IMR-90 (cell line): Measurements from ENCODE around the gene RFPL2. TPM values are rescaled to one million over a fixed set of nuclear protein-coding genes. Genes with fewer than 3 reads are reported as not detected.

Experiments
- ATAC-seq: fragments of 200-7000 bp; cut with Tn5 transposase; 2 replicates; pipeline ENCODE4 v1.9.1; 2020; ENCODE audit warnings: low read depth, mild to moderate bottlenecking, moderate library complexity
- BruUV-seq: library from RNA; stranded (reverse); fragments of 400-500 nt; replicated peaks from 2 replicates; lab custom pipeline; 2021; lab: Mats Ljungman, UMichigan
- CTCF ChIA-PET: fragments of 300-600 bp; formaldehyde crosslinking; extraction: SDS; loops from one replicate; lab custom pipeline; 2021; ENCODE audit warnings: antibody characterized with exemption; lab: Yijun Ruan, JAX
- POLR2A ChIA-PET: fragments of 300-600 bp; sonication (Branson Sonifier 250); formaldehyde crosslinking; loops from one replicate; lab custom pipeline; 2022; ENCODE audit warnings: antibody characterized with exemption; ENCODE audit not compliant: unreplicated experiment; lab: Charles Lee
- DNase-seq: peaks from one replicate; pipeline ENCODE4 v3.0.0; 2013
- H2AFZ ChIP-seq: replicated peaks from 2 replicates; pipeline ENCODE3; 2013; ENCODE audit warnings: low read length, mild to moderate bottlenecking; ENCODE audit not compliant: poor library complexity
- H2AK5ac ChIP-seq: 2 replicates; pipeline ENCODE4 v1.6.1; 2013; ENCODE audit warnings: low read depth, low read length, inconsistent platforms
- H2AK9ac ChIP-seq: replicated peaks from 2 replicates; pipeline ENCODE3; 2013; ENCODE audit warnings: mild to moderate bottlenecking, low read depth, low read length, moderate library complexity; ENCODE audit not compliant: poor library complexity
- H2BK120ac ChIP-seq: 2 replicates; pipeline ENCODE4 v1.6.1; 2013; ENCODE audit warnings: low read depth, low read length, inconsistent platforms
- H2BK15ac ChIP-seq: 3 replicates; pipeline ENCODE4 v1.6.1; 2013; ENCODE audit warnings: low read depth, low read length, inconsistent platforms
- H2BK20ac ChIP-seq: 2 replicates; pipeline ENCODE4 v1.6.1; 2013; ENCODE audit warnings: low read depth, mild to moderate bottlenecking, inconsistent platforms, low read length, moderate library complexity
- H2BK5ac ChIP-seq: 2 replicates; pipeline ENCODE4 v1.6.1; 2013; ENCODE audit warnings: mild to moderate bottlenecking, low read depth, low read length, inconsistent platforms; ENCODE audit not compliant: poor library complexity, severe bottlenecking
- H3K14ac ChIP-seq: replicated peaks from 2 replicates; pipeline ENCODE4 v1.6.1; 2013; ENCODE audit warnings: low read depth, low read length, inconsistent platforms
- H3K18ac ChIP-seq: 2 replicates; pipeline ENCODE4 v1.6.1; 2013; ENCODE audit warnings: low read depth, low read length, control low read depth
- H3K23ac ChIP-seq: 2 replicates; pipeline ENCODE4 v1.6.1; 2013; ENCODE audit warnings: low read depth, low read length, inconsistent platforms
- H3K27ac ChIP-seq: 2 replicates; pipeline ENCODE4 v1.5.1; 2013; ENCODE audit warnings: mild to moderate bottlenecking, control low read depth, low read length; ENCODE audit not compliant: insufficient read depth
- H3K27me3 ChIP-seq: 2 replicates; pipeline ENCODE4 v1.6.1; 2013; ENCODE audit warnings: low read length; ENCODE audit not compliant: control insufficient read depth, insufficient read depth
- H3K36me3 ChIP-seq: 2 replicates; pipeline ENCODE4 v1.6.1; 2013; ENCODE audit warnings: low read length, mixed read lengths; ENCODE audit not compliant: control insufficient read depth, insufficient read depth
- H3K4ac ChIP-seq: 2 replicates; pipeline ENCODE4 v1.6.1; 2013; ENCODE audit warnings: low read depth, low read length, inconsistent platforms
- H3K4me1 ChIP-seq: 2 replicates; pipeline ENCODE4 v1.6.1; 2013; ENCODE audit warnings: low read length, mixed read lengths; ENCODE audit not compliant: control insufficient read depth, insufficient read depth
- H3K4me2 ChIP-seq: 2 replicates; pipeline ENCODE4 v1.6.1; 2013; ENCODE audit warnings: low read depth, mild to moderate bottlenecking, control low read depth, low read length, moderate library complexity
- H3K4me3 ChIP-seq: 2 replicates; pipeline ENCODE4 v1.5.1; 2013; ENCODE audit warnings: low read depth, mild to moderate bottlenecking, control low read depth, low read length, moderate library complexity; ENCODE audit not compliant: insufficient read depth
- H3K56ac ChIP-seq: 2 replicates; pipeline ENCODE4 v1.6.1; 2013; ENCODE audit warnings: low read length, inconsistent platforms; ENCODE audit not compliant: insufficient read depth; ENCODE audit errors: extremely low read depth
- H3K79me1 ChIP-seq, 2 experiments: 2 replicates each; pipeline ENCODE4 v1.6.1; 2013; ENCODE audit warnings: low read length in 2 of 2, inconsistent platforms in 1 of 2, low read depth in 1 of 2
- H3K9ac ChIP-seq: 2 replicates; pipeline ENCODE4 v1.6.1; 2013; ENCODE audit warnings: low read depth, low read length, control low read depth
- H3K9me1 ChIP-seq: 2 replicates; pipeline ENCODE4 v1.6.1; 2013; ENCODE audit warnings: low read length, inconsistent platforms; ENCODE audit not compliant: insufficient read depth
- H3K9me3 ChIP-seq: 2 replicates; pipeline ENCODE4 v1.6.1; 2013; ENCODE audit warnings: low read length; ENCODE audit not compliant: control insufficient read depth, insufficient read depth
- H4K20me1 ChIP-seq: 2 replicates; pipeline ENCODE4 v1.6.1; 2013; ENCODE audit warnings: low read length, inconsistent platforms; ENCODE audit not compliant: insufficient read depth
- H4K5ac ChIP-seq: 2 replicates; pipeline ENCODE4 v1.6.1; 2013; ENCODE audit warnings: mild to moderate bottlenecking, low read depth, low read length, control low read depth
- H4K8ac ChIP-seq, 2 experiments: 2 replicates each; pipeline ENCODE4 v1.6.1; 2013; ENCODE audit warnings: low read depth in 2 of 2, low read length in 2 of 2, control low read depth in 1 of 2, inconsistent platforms in 1 of 2
- H4K91ac ChIP-seq: 2 replicates; pipeline ENCODE4 v1.6.1; 2013; ENCODE audit warnings: low read depth, low read length, inconsistent platforms; ENCODE audit not compliant: insufficient read depth
- CEBPB ChIP-seq: IDR thresholded peaks from 2 replicates; pipeline ENCODE4 v1.6.1; 2012; ENCODE audit warnings: low read depth, low read length, improper control_type of control experiment
- CHD1 ChIP-seq: IDR thresholded peaks from 2 replicates; pipeline ENCODE4 v1.6.1; 2012; ENCODE audit warnings: low read depth, low read length, improper control_type of control experiment
- CTCF ChIP-seq: conservative IDR thresholded peaks from 2 replicates; pipeline ENCODE4 v1.5.1; 2012; ENCODE audit warnings: mild to moderate bottlenecking, low read depth, low read length, improper control_type of control experiment
- ELK1 ChIP-seq: fragments of 150-350 bp; IDR thresholded peaks from 2 replicates; pipeline ENCODE4 v1.6.1; 2016; ENCODE audit warnings: low read depth, mild to moderate bottlenecking, low read length, moderate library complexity, borderline replicate concordance
- FOS ChIP-seq: fragments of 150-350 bp; IDR thresholded peaks from 2 replicates; pipeline ENCODE4 v1.6.1; 2016; ENCODE audit warnings: low read depth, low read length
- MAFK ChIP-seq: IDR thresholded peaks from 2 replicates; pipeline ENCODE4 v1.6.1; 2012; ENCODE audit warnings: low read depth, low read length, improper control_type of control experiment
- NFE2L2 ChIP-seq: fragments of 150-350 bp; IDR thresholded peaks from 2 replicates; pipeline ENCODE4 v1.6.1; 2016; ENCODE audit warnings: low read depth, mild to moderate bottlenecking, low read length
- USF2 ChIP-seq: fragments of 150-350 bp; IDR thresholded peaks from 2 replicates; pipeline ENCODE4 v1.6.1; 2017; ENCODE audit warnings: mild to moderate bottlenecking, antibody characterized with exemption, low read length, low read depth
- WGBS, 2 experiments: methylation state at CpG; one replicate each; pipeline versions ENCODE4 v1.1.5 to v1.1.7; 2013; ENCODE audit warnings: missing lambda C conversion rate in 2 of 2; ENCODE audit not compliant: insufficient read length in 1 of 2; ENCODE audit errors: extremely low coverage in 2 of 2; 5-methylcytosine and 5-hydroxymethylcytosine counted together
- dilution Hi-C: fragments of 300-500 bp; cut with HindIII; formaldehyde crosslinking; loops from one replicate; pipeline ENCODE4 v1.14.3; 2018; ENCODE audit warnings: low sequenced_read_pairs; ENCODE audit not compliant: unreplicated experiment
- in situ Hi-C: fragments of 300-500 bp; cut with MboI; formaldehyde crosslinking; loops from 3 replicates; pipeline ENCODE4 v1.14.3; 2019; ENCODE audit warnings: low sequenced_read_pairs, inconsistent platforms, mixed read lengths
- intact Hi-C: fragments of 100-400 bp; cut with micrococcal nuclease; formaldehyde crosslinking; loops from 2 replicates; pipeline ENCODE4 v1.10.0; 2022
- polyA plus RNA-seq, 3 experiments: library from polyadenylated mRNA; depleted of rRNA; stranded (reverse); fragments of >200 nt; gene quantifications; 2 replicates each; pipeline ENCODE4 v1.2.3, GENCODE V29; 2012; ENCODE audit warnings: low replicate concordance in 1 of 3
- total RNA-seq: library from RNA; depleted of rRNA; stranded (reverse); fragments of >200 nt; gene quantifications from 2 replicates; pipeline ENCODE4 v1.2.3, GENCODE V29; 2012

RFPL2 gene
- total and polyA plus RNA-seq, 2 of the 4 experiments (the other 2 are of a cell fraction) = not detected

GRCh38 chr22:32244547-32244946 lies 39.7 kb upstream of the RFPL2 start:
- intact Hi-C loops (no loop called here), dilution Hi-C loops (no loop called here), in situ Hi-C loops (loop anchor here (10.0 kb wide), 1 partner anchor 240 kb away; no protein-coding TSS in a partner anchor)
- no CpG with 5 or more reads among the region's 1 CpG for WGBS, 2 experiments
- H4K20me1 ChIP-seq = no peaks in the 10 kb centered on the region
- no peaks in the 10 kb centered on the region for H3K9me3 ChIP-seq
- H3K4me2 ChIP-seq = no peak overlapping the region
- no peak overlapping the region for H3K14ac ChIP-seq
- H3K18ac ChIP-seq = no peak overlapping the region
- H3K36me3 ChIP-seq = no peaks in the 10 kb centered on the region
- H3K27me3 ChIP-seq = no peaks in the 10 kb centered on the region
- H3K79me1 ChIP-seq = no peaks in the 10 kb centered on the region
- no peak overlapping the region for H2AK5ac ChIP-seq
- no peak overlapping the region for H4K5ac ChIP-seq
- POLR2A ChIA-PET = no interaction called here
- H2AK9ac ChIP-seq = no peak overlapping the region
- H3K27ac ChIP-seq = no peak overlapping the region
- no peak overlapping the region for H3K9ac ChIP-seq
- no peak overlapping the region for H2BK5ac ChIP-seq
- H3K4ac ChIP-seq = no peak overlapping the region
- H3K56ac ChIP-seq = no peak overlapping the region
- DNase-seq = no peak
- no peak for ATAC-seq
- H3K9me1 ChIP-seq = no peaks in the 10 kb centered on the region
- H2AFZ ChIP-seq = no peak overlapping the region
- H4K91ac ChIP-seq = no peak overlapping the region
- no peak for TF ChIP-seq USF2
- no peak for TF ChIP-seq MAFK
- TF ChIP-seq FOS = no peak
- no peak for TF ChIP-seq CHD1
- TF ChIP-seq ELK1 = no peak
- TF ChIP-seq CTCF = no peak
- no peak for TF ChIP-seq CEBPB
- no peak for TF ChIP-seq NFE2L2
- H2BK120ac ChIP-seq = no peak overlapping the region
- no peak overlapping the region for H2BK20ac ChIP-seq
- no peak overlapping the region for H3K4me3 ChIP-seq
- BruUV-seq = no TSS peak
- CTCF ChIA-PET = no interaction called here
- H2BK15ac ChIP-seq = no peak overlapping the region
- H3K4me1 ChIP-seq = no peaks in the 10 kb centered on the region
- H4K8ac ChIP-seq = no peak overlapping the region
- H3K23ac ChIP-seq = no peak overlapping the region
